ENCODE results near the gene LGALS16. TPM values are rescaled to one million over a fixed set of nuclear protein-coding genes. Genes with fewer than 3 reads are reported as not detected.
"Not testable (repeated sequence)": the region's sequence is repeated elsewhere in the genome, so short reads cannot be mapped to it uniquely, and the experiment has no call there.

LGALS16 gene
- total and polyA plus RNA-seq, 8 donors: not detected

DNA sequence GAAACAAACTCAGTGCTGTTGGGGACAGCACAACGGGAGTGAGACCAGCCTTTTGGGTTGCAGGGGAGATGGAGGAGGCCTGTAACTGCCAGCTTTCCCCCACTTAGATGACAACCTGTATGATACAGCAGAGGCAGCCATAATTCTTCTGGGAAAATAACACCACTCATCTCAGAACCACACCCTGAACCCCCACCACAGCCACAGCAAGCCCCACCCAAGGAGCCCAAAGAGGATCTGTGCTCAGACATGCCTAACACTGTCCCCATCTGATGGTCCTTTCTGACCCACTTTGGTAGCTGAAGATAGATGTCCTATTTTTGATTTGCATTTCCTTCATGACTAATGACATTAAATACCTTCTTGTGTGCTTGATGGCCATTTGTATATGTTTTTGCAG, 38.0 kb upstream of the LGALS16 start:
- peaks cover 0 to 12% (median 5%) of the 10 kb centered on the region in 4 donors for H3K9me3 ChIP-seq
- no peaks in the 10 kb centered on the region for H3K4me1 ChIP-seq
- no peak overlapping the region for H3K27ac ChIP-seq
- peaks cover 0 to 25% (median 0%) of the 10 kb centered on the region in 3 donors for H3K27me3 ChIP-seq
- H3K36me3 ChIP-seq: no peaks in the 10 kb centered on the region
- DNase-seq: no peak
- intact Hi-C loops (cut with DNase I; ENCODE audit: low total_unique reads): no loop called here
- TF ChIP-seq, protein P1, sequence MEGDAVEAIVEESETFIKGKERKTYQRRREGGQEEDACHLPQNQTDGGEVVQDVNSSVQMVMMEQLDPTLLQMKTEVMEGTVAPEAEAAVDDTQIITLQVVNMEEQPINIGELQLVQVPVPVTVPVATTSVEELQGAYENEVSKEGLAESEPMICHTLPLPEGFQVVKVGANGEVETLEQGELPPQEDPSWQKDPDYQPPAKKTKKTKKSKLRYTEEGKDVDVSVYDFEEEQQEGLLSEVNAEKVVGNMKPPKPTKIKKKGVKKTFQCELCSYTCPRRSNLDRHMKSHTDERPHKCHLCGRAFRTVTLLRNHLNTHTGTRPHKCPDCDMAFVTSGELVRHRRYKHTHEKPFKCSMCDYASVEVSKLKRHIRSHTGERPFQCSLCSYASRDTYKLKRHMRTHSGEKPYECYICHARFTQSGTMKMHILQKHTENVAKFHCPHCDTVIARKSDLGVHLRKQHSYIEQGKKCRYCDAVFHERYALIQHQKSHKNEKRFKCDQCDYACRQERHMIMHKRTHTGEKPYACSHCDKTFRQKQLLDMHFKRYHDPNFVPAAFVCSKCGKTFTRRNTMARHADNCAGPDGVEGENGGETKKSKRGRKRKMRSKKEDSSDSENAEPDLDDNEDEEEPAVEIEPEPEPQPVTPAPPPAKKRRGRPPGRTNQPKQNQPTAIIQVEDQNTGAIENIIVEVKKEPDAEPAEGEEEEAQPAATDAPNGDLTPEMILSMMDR (IDR thresholded peaks at IDR 0.05): no peak
- TF ChIP-seq EP300 (IDR thresholded peaks at IDR 0.05) (no peak), POLR2AphosphoS5 (IDR thresholded peaks at IDR 0.05) (no peak), POLR2A (IDR thresholded peaks at IDR 0.05) (no peak)
- H3K4me3 ChIP-seq: no peak overlapping the region
- 44 to 63% (median 50%) methylated on average over 1 of the region's 1 CpG for WGBS, 5 donors

DNA sequence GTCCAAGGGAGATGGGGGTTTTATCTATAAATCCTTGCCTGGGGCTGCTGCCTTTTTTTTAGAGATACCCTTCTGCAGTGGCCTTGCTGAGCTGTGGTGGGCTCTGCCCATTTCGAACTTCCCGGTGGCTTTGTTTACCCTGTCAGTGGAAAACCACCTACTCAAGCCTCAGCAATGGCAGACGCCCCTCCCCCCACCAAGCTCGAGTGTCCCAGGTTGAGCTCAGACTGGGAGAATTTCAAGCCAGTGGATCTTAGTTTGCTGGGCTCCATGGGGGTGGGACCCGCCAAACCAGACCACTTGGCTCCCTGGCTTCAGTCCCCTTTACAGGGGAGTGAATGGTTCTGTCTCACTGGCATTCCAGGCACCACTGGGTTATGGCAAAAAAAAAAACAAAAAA, 31.8 kb upstream of the LGALS16 start:
- DNase-seq: no peak

GRCh38 chr19:39627631-39628030, 28.1 kb upstream of the LGALS16 start:
- H3K4me1 ChIP-seq; DNase-seq; intact Hi-C loops (cut with DNase I; ENCODE audit: low total_unique reads); H3K27ac ChIP-seq; H3K4me3 ChIP-seq; H3K36me3 ChIP-seq; H3K9me3 ChIP-seq: not testable (repeated sequence)
- WGBS, 5 donors: 48 to 62% (median 59%) methylated on average over 2 of the region's 2 CpGs
- peaks cover 0 to 22% (median 10%) of the 10 kb centered on the region in 3 donors for H3K27me3 ChIP-seq

More for the DNA sequence above, 31.8 kb upstream of the LGALS16 start:
- Histone ChIP-seq H3K4me1 (no peaks in the 10 kb centered on the region), H3K4me3 (no peak overlapping the region), H3K9me3 (no peaks in the 10 kb centered on the region), H3K27ac (no peak overlapping the region), H3K36me3 (no peaks in the 10 kb centered on the region), H3K27me3 (peaks cover 0 to 24% (median 10%) of the 10 kb centered on the region in 3 donors)
- TF ChIP-seq, protein P1 (IDR thresholded peaks at IDR 0.05): no peak
- TF ChIP-seq POLR2AphosphoS5 (IDR thresholded peaks at IDR 0.05): no peak
- no peak for TF ChIP-seq POLR2A (IDR thresholded peaks at IDR 0.05)
- TF ChIP-seq EP300 (IDR thresholded peaks at IDR 0.05): no peak
- WGBS, 5 donors: 11 to 24% (median 18%) methylated on average over 5 of the region's 5 CpGs
- intact Hi-C loops (cut with DNase I; ENCODE audit: low total_unique reads): no loop called here

DNA sequence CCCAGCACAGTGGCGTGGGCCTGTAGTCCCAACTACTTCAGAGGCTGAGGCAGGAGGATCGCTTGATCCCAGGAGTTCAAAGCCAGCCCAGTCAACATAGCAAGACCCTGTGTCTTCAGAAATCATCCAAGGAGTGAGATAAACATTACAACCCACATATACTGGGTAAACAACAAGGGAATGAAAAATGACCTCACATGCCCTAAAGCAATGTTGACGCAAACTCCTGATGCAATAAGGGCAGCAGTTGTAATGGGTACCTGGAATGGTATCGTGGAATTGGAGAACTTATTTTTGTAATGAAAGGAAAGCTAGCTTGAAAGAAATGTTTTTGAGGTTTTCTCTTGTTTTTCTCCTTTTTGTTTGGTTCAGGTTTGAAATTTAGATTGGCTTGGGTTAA, 24.5 kb upstream of the LGALS16 start:
- WGBS, 5 donors: 56 to 68% (median 66%) methylated on average over 4 of the region's 4 CpGs
- intact Hi-C loops (cut with DNase I; ENCODE audit: low total_unique reads): no loop called here
- DNase-seq: no peak
- no peaks in the 10 kb centered on the region for H3K36me3 ChIP-seq
- H3K27me3 ChIP-seq: peaks cover 0 to 3% (median 0%) of the 10 kb centered on the region in 3 donors
- peaks cover 0 to 6% (median 3%) of the 10 kb centered on the region in 4 donors for H3K9me3 ChIP-seq
- no peak for TF ChIP-seq POLR2A (IDR thresholded peaks at IDR 0.05)
- H3K4me3 ChIP-seq: no peak overlapping the region
- no peak overlapping the region for H3K27ac ChIP-seq
- no peaks in the 10 kb centered on the region for H3K4me1 ChIP-seq

- DNase-seq: no peak
- 56 to 68% (median 65%) methylated on average over 6 of the region's 6 CpGs for WGBS, 5 donors
- no peak overlapping the region for H3K27ac ChIP-seq
- H3K4me1 ChIP-seq: no peaks in the 10 kb centered on the region
- H3K9me3 ChIP-seq: peaks cover 0 to 8% (median 5%) of the 10 kb centered on the region in 4 donors
- TF ChIP-seq POLR2A (IDR thresholded peaks at IDR 0.05) (no peak), POLR2AphosphoS5 (IDR thresholded peaks at IDR 0.05) (no peak), EP300 (IDR thresholded peaks at IDR 0.05) (no peak)
- TF ChIP-seq, protein P1 (IDR thresholded peaks at IDR 0.05): no peak
- H3K36me3 ChIP-seq: no peaks in the 10 kb centered on the region
- no peak overlapping the region for H3K4me3 ChIP-seq
- peaks cover 0 to 3% (median 0%) of the 10 kb centered on the region in 3 donors for H3K27me3 ChIP-seq
- intact Hi-C loops (cut with DNase I; ENCODE audit: low total_unique reads): no loop called here
Observed at GRCh38 chr19:39631626-39632025, 24.1 kb upstream of the LGALS16 start.
